ENCODE results near the gene SYTL2.

DNA sequence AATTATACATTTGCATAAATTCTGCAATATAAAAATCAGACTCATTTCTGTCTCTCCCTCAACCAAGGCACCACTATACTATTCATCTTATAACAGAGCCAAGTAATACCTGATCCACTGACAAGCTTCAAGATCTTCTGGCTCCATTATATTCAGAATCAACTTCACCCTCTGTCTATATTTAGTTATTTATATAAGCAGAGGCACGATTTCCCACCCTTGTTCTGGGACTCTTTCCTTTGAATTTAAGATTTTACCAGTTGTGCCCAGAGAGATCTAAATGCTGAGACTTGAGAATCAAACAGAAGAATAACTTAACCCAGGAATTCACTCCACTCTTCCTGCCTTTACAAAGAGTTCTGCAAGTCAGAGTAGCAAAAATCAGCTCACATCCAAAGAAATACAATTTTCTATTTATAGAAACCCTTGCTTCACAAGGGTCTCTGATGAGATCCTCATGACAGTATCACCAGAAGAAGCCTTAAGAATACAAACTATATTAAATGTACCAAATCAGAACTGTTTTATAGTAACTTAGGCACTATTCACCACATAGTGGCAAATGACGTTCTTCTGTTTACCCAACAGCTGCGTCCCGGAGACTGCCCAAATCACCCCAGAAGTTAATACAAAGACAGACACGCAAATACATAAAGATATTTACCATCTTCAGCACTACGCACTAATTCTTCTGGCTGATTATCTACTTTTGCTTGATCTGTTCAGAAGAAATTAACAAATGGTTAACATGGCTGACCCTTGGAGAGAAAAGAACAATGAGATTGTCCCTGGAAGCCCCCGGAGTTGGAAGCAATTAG lies 92.6 kb downstream of the SYTL2 start:
- TF ChIP-seq CTCF (IDR thresholded peaks at IDR 0.05) = no peak
- no peak for TF ChIP-seq POLR2A (IDR thresholded peaks at IDR 0.05)

Data from adrenal gland (tissue), 5 donors.